Measurements from ENCODE around the gene ANTKMT. TPM values are rescaled to one million over a fixed set of nuclear protein-coding genes. Genes with fewer than 3 reads are reported as not detected.

Gene ANTKMT
- total RNA-seq, 1 donor from 2014 or later: 26.0 TPM

- DNase-seq (ENCODE audit: extremely low spot score in 2 of 2): no peak
- intact Hi-C loops (cut with DNase I): no loop called here
- Histone ChIP-seq H3K36me3 (no peaks in the 10 kb centered on the region), H3K4me1 (no peaks in the 10 kb centered on the region), H3K9me3 (no peaks in the 10 kb centered on the region), H3K27me3 (no peaks in the 10 kb centered on the region), H3K4me3 (no peak overlapping the region), H3K27ac (no peak overlapping the region)
- no peak for TF ChIP-seq POLR2AphosphoS5 (IDR thresholded peaks at IDR 0.05; ENCODE audit: insufficient read depth in 1 of 2, low read depth in 1 of 2)
- no peak for TF ChIP-seq POLR2A (IDR thresholded peaks at IDR 0.05)
- TF ChIP-seq CTCF (IDR thresholded peaks at IDR 0.05): no peak
Measured at GRCh38 chr16:768428-768827, 47.5 kb downstream of the ANTKMT start.

GRCh38 chr16:769184-769784 lies 48.3 kb downstream of the ANTKMT start:
- TF ChIP-seq POLR2A (IDR thresholded peaks at IDR 0.05) (no peak), CTCF (IDR thresholded peaks at IDR 0.05) (no peak), POLR2AphosphoS5 (IDR thresholded peaks at IDR 0.05; ENCODE audit: insufficient read depth in 1 of 2, low read depth in 1 of 2) (no peak)
- Histone ChIP-seq H3K9me3 (no peaks in the 10 kb centered on the region), H3K27me3 (no peaks in the 10 kb centered on the region), H3K27ac (no peak overlapping the region), H3K4me1 (no peaks in the 10 kb centered on the region), H3K4me3 (no peak overlapping the region), H3K36me3 (no peaks in the 10 kb centered on the region)
- no peak for DNase-seq (ENCODE audit: extremely low spot score in 2 of 2)
- intact Hi-C loops (cut with DNase I): no loop called here

- Histone ChIP-seq H3K9me3 (no peaks in the 10 kb centered on the region), H3K27ac (no peak overlapping the region), H3K27me3 (no peaks in the 10 kb centered on the region), H3K4me1 (no peaks in the 10 kb centered on the region), H3K4me3 (no peak overlapping the region), H3K36me3 (no peaks in the 10 kb centered on the region)
- no peak for DNase-seq (ENCODE audit: extremely low spot score in 2 of 2)
- intact Hi-C loops (cut with DNase I): no loop called here
- no peak for TF ChIP-seq POLR2A (IDR thresholded peaks at IDR 0.05)
- no peak for TF ChIP-seq CTCF (IDR thresholded peaks at IDR 0.05)
- TF ChIP-seq POLR2AphosphoS5 (IDR thresholded peaks at IDR 0.05; ENCODE audit: insufficient read depth in 1 of 2, low read depth in 1 of 2): no peak
Measured at GRCh38 chr16:769934-770333, 49.0 kb downstream of the ANTKMT start.

GRCh38 chr16:770411-770810 lies 49.5 kb downstream of the ANTKMT start:
- no peaks in the 10 kb centered on the region for H3K36me3 ChIP-seq
- DNase-seq (ENCODE audit: extremely low spot score in 2 of 2): no peak
- H3K27me3 ChIP-seq: no peaks in the 10 kb centered on the region
- no peak overlapping the region for H3K27ac ChIP-seq
- H3K4me1 ChIP-seq: no peaks in the 10 kb centered on the region
- H3K4me3 ChIP-seq: no peak overlapping the region
- TF ChIP-seq POLR2A (IDR thresholded peaks at IDR 0.05) (no peak), CTCF (IDR thresholded peaks at IDR 0.05) (no peak), POLR2AphosphoS5 (IDR thresholded peaks at IDR 0.05; ENCODE audit: insufficient read depth in 1 of 2, low read depth in 1 of 2) (no peak)
- intact Hi-C loops (cut with DNase I): no loop called here
- no peaks in the 10 kb centered on the region for H3K9me3 ChIP-seq

MicroRNAs encoded within 50 kb of the gene (microRNA counts, 767-probe panel; counts per million panel counts)
- 238 to 261 counts per million in 2 donors for microRNA hsa-miR-662

Small RNAs within 50 kb of the gene (microRNA-seq; reads per million reads assigned to microRNA genes)
- not detected for gene MIR662 (ENCODE audit: borderline number of aligned reads, borderline replicate concordance)

Small RNAs within 50 kb of the gene (small RNA-seq; reads per million reads assigned to genes)
- not detected for gene MIR662

Other genes with a start within 250 kb of the ANTKMT start
- gene CAPN15, start 193.4 kb upstream of the ANTKMT start, total RNA-seq: 38.3 TPM
- gene PRR35, start 160.8 kb upstream of the ANTKMT start, total RNA-seq: not detected
- 0.74 TPM for gene NHLRC4, start 154.1 kb upstream of the ANTKMT start, total RNA-seq
- 26.0 TPM for gene PIGQ, start 151.2 kb upstream of the ANTKMT start, total RNA-seq
- 41.3 TPM for gene RAB40C, start 131.1 kb upstream of the ANTKMT start, total RNA-seq
- 3.2 TPM for gene WFIKKN1, start 90.2 kb upstream of the ANTKMT start, total RNA-seq
- gene METTL26, start 84.8 kb upstream of the ANTKMT start, total RNA-seq: 187 TPM
- 27.0 TPM for gene MCRIP2, start 79.3 kb upstream of the ANTKMT start, total RNA-seq
- gene WDR90, start 71.8 kb upstream of the ANTKMT start, total RNA-seq: 34.9 TPM
- 91.1 TPM for gene RHOT2, start 53.0 kb upstream of the ANTKMT start, total RNA-seq
- gene RHBDL1, start 45.5 kb upstream of the ANTKMT start, total RNA-seq: 1.7 TPM
- 124 TPM for gene STUB1, start 40.7 kb upstream of the ANTKMT start, total RNA-seq
- gene JMJD8, start 36.8 kb upstream of the ANTKMT start, total RNA-seq: 62.9 TPM
- gene WDR24, start 30.7 kb upstream of the ANTKMT start, total RNA-seq: 12.3 TPM
- gene FBXL16, start 15.3 kb upstream of the ANTKMT start, total RNA-seq: 4.4 TPM
- 32.2 TPM for gene METRN, start 6.0 kb upstream of the ANTKMT start, total RNA-seq
- gene CCDC78, start 5.3 kb downstream of the ANTKMT start, total RNA-seq: 7.6 TPM
- 5.2 TPM for gene HAGHL, start 6.0 kb downstream of the ANTKMT start, total RNA-seq
- 32.7 TPM for gene CIAO3, start 19.9 kb downstream of the ANTKMT start, total RNA-seq
- not detected for gene MSLN, start 39.6 kb downstream of the ANTKMT start, total RNA-seq
- 17.2 TPM for gene RPUSD1, start 67.2 kb downstream of the ANTKMT start, total RNA-seq
- gene CHTF18, start 67.5 kb downstream of the ANTKMT start, total RNA-seq: 4.9 TPM
- gene GNG13, start 79.6 kb downstream of the ANTKMT start, total RNA-seq: not detected
- gene LMF1, start 249.8 kb downstream of the ANTKMT start, total RNA-seq: 26.0 TPM

Measured in vagina (tissue), 2 donors.